Measurements from ENCODE around the gene ZNF518B.

DNA sequence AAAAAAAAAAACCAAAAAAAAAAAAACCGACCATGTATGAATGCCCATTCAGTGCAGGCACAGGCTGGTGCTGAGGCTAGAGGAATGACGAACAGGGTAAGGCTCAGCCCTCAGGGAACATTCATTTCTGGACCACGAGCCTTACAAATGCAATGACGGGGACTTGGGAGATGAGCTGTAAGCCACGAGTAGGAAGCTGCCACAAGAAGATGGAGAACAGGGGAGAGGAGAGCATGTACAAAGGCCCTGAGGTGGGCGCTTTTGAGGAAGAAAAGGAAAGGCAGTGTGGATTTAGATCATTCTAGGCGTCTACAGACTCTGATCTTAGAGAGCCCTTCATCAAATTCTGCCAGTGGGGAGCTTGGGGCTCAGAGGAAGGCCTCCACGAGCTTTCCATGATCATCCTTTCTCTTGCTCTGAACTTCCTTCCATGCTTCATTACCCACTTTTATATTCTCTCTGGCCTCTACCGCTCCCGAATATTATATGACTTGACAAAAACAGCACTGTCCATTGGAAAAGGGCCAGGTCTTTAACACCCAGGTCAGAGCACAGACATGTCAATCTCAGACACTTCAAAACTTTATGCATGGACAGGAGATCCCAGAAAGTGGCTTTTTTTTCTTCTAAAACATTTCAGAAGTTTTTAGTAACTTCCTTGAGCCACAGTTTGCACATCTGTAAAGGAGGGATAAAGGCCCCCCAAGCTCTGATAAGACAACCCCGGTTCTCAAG lies 3.3 kb upstream of the ZNF518B start:
- TF ChIP-seq POLR2A (IDR thresholded peaks at IDR 0.05; ENCODE audit: low read length) (no peak), GATA1 (IDR thresholded peaks at IDR 0.05; ENCODE audit: low read depth, low read length) (no peak)

Data from erythroblast (primary cell).